Testis (tissue), 2 donors: ENCODE data around the gene MKKS.

Source experiments
- CTCF ChIP-seq, 3 experiments: fragments of 450-650 bp in 2 of 3; fragments of 200-600 bp in 1 of 3; sonication (generic) in 1 of 3; IDR thresholded peaks; one replicate each; pipeline ENCODE4 v1.5.1; 2016 to 2019; ENCODE audit warnings: antibody characterized with exemption in 3 of 3, mild to moderate bottlenecking in 2 of 3, moderate library complexity in 1 of 3
- POLR2A ChIP-seq: fragments of 450-650 bp; IDR thresholded peaks from one replicate; pipeline ENCODE4 v1.6.1; 2017; ENCODE audit warnings: antibody characterized with exemption, mild to moderate bottlenecking, moderate library complexity

- TF ChIP-seq CTCF (IDR thresholded peaks at IDR 0.05) (no peak), POLR2A (no peak)
These were observed 2.2 kb upstream of the MKKS start for GRCh38 chr20:10436053-10436699.
